ENCODE data around the gene TMC8. TPM values are rescaled to one million over a fixed set of nuclear protein-coding genes. Genes with fewer than 3 reads are reported as not detected.

Gene TMC8
- total and polyA plus RNA-seq, 2 donors (not counting 1 experiment from before 2014, with no cell fraction given): 0.02 TPM; not detected in 1

GRCh38 chr17:78184868-78185267, 54.3 kb downstream of the TMC8 start:
- H3K9ac ChIP-seq (ENCODE audit: insufficient read depth, low read length): no peak overlapping the region
- H4K20me1 ChIP-seq (ENCODE audit: control insufficient read depth, extremely low read depth, insufficient read depth, low read length): no peaks in the 10 kb centered on the region
- peaks cover 4% of the 10 kb centered on the region for H3K4me1 ChIP-seq (ENCODE audit: control insufficient read depth, extremely low read depth, insufficient read depth, low read length)
- TF ChIP-seq EZH2 (IDR thresholded peaks at IDR 0.05; ENCODE audit: low read length, missing control alignments): no peak
- TF ChIP-seq, protein P1, sequence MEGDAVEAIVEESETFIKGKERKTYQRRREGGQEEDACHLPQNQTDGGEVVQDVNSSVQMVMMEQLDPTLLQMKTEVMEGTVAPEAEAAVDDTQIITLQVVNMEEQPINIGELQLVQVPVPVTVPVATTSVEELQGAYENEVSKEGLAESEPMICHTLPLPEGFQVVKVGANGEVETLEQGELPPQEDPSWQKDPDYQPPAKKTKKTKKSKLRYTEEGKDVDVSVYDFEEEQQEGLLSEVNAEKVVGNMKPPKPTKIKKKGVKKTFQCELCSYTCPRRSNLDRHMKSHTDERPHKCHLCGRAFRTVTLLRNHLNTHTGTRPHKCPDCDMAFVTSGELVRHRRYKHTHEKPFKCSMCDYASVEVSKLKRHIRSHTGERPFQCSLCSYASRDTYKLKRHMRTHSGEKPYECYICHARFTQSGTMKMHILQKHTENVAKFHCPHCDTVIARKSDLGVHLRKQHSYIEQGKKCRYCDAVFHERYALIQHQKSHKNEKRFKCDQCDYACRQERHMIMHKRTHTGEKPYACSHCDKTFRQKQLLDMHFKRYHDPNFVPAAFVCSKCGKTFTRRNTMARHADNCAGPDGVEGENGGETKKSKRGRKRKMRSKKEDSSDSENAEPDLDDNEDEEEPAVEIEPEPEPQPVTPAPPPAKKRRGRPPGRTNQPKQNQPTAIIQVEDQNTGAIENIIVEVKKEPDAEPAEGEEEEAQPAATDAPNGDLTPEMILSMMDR (conservative IDR thresholded peaks at IDR 0.05 in 1 of 2, IDR thresholded peaks at IDR 0.05 in 1 of 2; ENCODE audit: low read depth in 1 of 2, low read length in 2 of 2): no peak
- H3K27me3 ChIP-seq (ENCODE audit: control insufficient read depth, insufficient read depth, low read length): no peaks in the 10 kb centered on the region
- peak overlapping the region; percentile 35 for H3K4me2 ChIP-seq (ENCODE audit: extremely low read depth, insufficient read depth, low read length)
- H3K36me3 ChIP-seq (ENCODE audit: control insufficient read depth, insufficient read depth, low read length): peaks cover 6% of the 10 kb centered on the region
- H3K4me3 ChIP-seq (replicated peaks in 1 of 4; ENCODE audit: control extremely low read depth in 1 of 4, insufficient read depth in 1 of 4, low read depth in 3 of 4, low read length in 4 of 4): no peak overlapping the region
- no peak for DNase-seq (ENCODE audit: low read depth in 2 of 2)
- H3K79me2 ChIP-seq (ENCODE audit: control insufficient read depth, insufficient read depth, low read length): peaks cover 6% of the 10 kb centered on the region
- no peak overlapping the region for H2AFZ ChIP-seq (ENCODE audit: low read length)
- H3K9me3 ChIP-seq (ENCODE audit: control insufficient read depth, insufficient read depth, low read depth, low read length): no peaks in the 10 kb centered on the region
- H3K27ac ChIP-seq (ENCODE audit: insufficient read depth, low read length): no peak overlapping the region

DNA sequence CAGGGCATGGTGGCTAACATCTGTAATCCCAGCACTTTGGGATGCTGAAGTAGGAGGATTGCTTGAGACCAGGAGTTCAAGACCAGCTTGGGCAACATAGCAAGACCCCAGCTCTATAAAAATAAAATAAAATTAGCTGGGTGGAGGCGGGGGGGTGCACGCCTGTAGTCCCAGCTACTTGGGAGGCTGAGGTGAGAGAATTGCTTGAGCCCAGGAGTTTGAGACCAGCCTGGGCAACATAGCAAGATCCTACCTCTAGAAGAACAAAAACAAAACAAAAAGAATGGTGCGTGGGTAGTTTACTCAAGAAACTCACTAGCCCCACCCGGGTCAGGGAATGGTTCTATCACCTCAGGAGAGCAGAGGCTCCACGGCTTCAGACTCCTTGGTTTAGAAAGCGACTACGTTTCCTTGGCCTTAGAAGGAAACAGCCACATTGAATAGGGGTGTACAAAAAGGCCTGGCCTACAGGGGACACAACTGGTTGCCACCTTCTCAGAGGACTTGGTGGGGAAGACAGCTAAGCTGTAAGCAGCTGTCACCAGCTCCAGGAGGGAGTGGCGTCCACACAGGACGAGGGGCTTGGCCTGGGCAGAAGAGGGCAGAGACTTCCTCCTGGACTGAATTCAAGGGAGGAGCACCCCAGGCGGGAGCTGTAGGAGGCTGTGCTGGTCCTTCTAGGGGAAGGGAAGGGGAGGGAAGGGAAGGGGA, 55.6 kb downstream of the TMC8 start:
- Histone ChIP-seq H3K4me3 (replicated peaks in 1 of 4; ENCODE audit: control extremely low read depth in 1 of 4, insufficient read depth in 1 of 4, low read depth in 3 of 4, low read length in 4 of 4) (peak overlapping the region; percentile 8 to 89 (median 52)), H4K20me1 (ENCODE audit: control insufficient read depth, extremely low read depth, insufficient read depth, low read length) (no peaks in the 10 kb centered on the region), H3K4me2 (ENCODE audit: extremely low read depth, insufficient read depth, low read length) (peak overlapping the region; percentile 77), H3K79me2 (ENCODE audit: control insufficient read depth, insufficient read depth, low read length) (peaks cover 6% of the 10 kb centered on the region), H3K9me3 (ENCODE audit: control insufficient read depth, insufficient read depth, low read depth, low read length) (no peaks in the 10 kb centered on the region), H3K36me3 (ENCODE audit: control insufficient read depth, insufficient read depth, low read length) (peaks cover 6% of the 10 kb centered on the region), H3K27me3 (ENCODE audit: control insufficient read depth, insufficient read depth, low read length) (no peaks in the 10 kb centered on the region), H3K4me1 (ENCODE audit: control insufficient read depth, extremely low read depth, insufficient read depth, low read length) (peaks cover 4% of the 10 kb centered on the region), H3K27ac (ENCODE audit: insufficient read depth, low read length) (no peak overlapping the region), H3K9ac (ENCODE audit: insufficient read depth, low read length) (no peak overlapping the region), H2AFZ (ENCODE audit: low read length) (peak overlapping the region; percentile 35)
- DNase-seq (ENCODE audit: low read depth in 2 of 2): no peak
- TF ChIP-seq, protein P1 (conservative IDR thresholded peaks at IDR 0.05 in 1 of 2, IDR thresholded peaks at IDR 0.05 in 1 of 2; ENCODE audit: low read depth in 1 of 2, low read length in 2 of 2): no peak
- TF ChIP-seq EZH2 (IDR thresholded peaks at IDR 0.05; ENCODE audit: low read length, missing control alignments): no peak

DNA sequence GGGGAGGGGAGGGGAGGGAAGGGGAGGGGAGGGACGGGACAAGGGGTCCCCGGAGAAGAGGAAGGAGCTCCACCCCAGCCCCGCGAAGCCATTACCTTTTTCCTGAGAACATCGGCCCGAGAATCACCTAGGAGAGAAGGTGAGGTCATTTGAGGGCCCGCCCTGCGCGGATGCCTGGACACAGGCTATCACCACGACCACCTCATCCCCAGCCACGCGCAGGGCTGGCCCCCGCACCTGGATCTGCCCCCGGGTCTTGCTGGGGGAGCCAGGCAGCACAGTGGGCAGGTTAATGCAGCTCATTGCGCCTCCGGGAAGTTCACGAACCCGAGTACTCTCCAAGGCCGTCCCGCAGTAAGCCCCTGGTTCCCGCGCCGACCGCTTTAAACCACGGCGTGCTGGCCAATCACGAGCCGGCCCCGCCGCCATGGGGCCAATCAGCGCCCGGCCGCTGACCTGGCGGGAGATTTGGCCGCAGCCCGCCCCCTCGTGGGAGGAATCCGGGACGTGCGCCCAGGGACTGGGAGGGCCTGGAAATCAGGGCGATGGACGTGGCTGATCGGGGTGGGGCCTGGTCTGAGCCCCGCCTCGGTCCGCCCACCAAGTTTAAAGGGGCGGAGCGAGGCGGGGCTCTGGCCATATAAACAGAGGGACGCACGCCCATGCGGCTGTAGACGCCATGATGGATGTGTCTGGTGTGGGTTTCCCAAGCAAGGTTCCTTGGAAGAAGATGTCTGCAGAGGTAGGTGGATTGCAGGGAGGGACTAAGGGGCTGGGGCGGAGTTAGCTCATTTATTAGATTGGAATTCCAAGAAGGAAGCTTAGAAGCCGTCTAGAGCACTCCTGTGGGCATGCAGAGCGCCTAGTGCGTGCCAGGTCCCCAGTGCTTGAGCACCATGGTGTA, 56.4 kb downstream of the TMC8 start, which contains the start of the genes AFMID and TK1:
TSS of gene AFMID (plus strand) at position 671 of the 904 bp plus-strand sequence. CDS start at position 680, 9 bp downstream.
TSS of gene TK1 (minus strand) at position 361 of the 904 bp plus-strand sequence. CDS start at position 303, 58 bp downstream.
- H3K27me3 ChIP-seq (ENCODE audit: control insufficient read depth, insufficient read depth, low read length): no peaks in the 10 kb centered on the region
- TF ChIP-seq, protein P1 (conservative IDR thresholded peaks at IDR 0.05 in 1 of 2, IDR thresholded peaks at IDR 0.05 in 1 of 2; ENCODE audit: low read depth in 1 of 2, low read length in 2 of 2): peak; percentile 67 to 78
- TF ChIP-seq EZH2 (IDR thresholded peaks at IDR 0.05; ENCODE audit: low read length, missing control alignments): no peak
- peaks cover 6% of the 10 kb centered on the region for H3K79me2 ChIP-seq (ENCODE audit: control insufficient read depth, insufficient read depth, low read length)
- peak within 1 kb of the TSS; percentile 67 to 89 (median 78) for H3K4me3 ChIP-seq (replicated peaks in 1 of 4; ENCODE audit: control extremely low read depth in 1 of 4, insufficient read depth in 1 of 4, low read depth in 3 of 4, low read length in 4 of 4)
- DNase-seq (ENCODE audit: low read depth in 2 of 2): peak; percentile 93 to 96
- H3K4me1 ChIP-seq (ENCODE audit: control insufficient read depth, extremely low read depth, insufficient read depth, low read length): peaks cover 4% of the 10 kb centered on the region
- H4K20me1 ChIP-seq (ENCODE audit: control insufficient read depth, extremely low read depth, insufficient read depth, low read length): no peaks in the 10 kb centered on the region
- peaks cover 6% of the 10 kb centered on the region for H3K36me3 ChIP-seq (ENCODE audit: control insufficient read depth, insufficient read depth, low read length)
- H3K9me3 ChIP-seq (ENCODE audit: control insufficient read depth, insufficient read depth, low read depth, low read length): no peaks in the 10 kb centered on the region
- H3K4me2 ChIP-seq (ENCODE audit: extremely low read depth, insufficient read depth, low read length): peak within 1 kb of the TSS; percentile 93
- peak within 1 kb of the TSS; percentile 95 for H2AFZ ChIP-seq (ENCODE audit: low read length)
- H3K9ac ChIP-seq (ENCODE audit: insufficient read depth, low read length): peak within 1 kb of the TSS; percentile 72
- H3K27ac ChIP-seq (ENCODE audit: insufficient read depth, low read length): peak within 1 kb of the TSS; percentile 76

Measured in fibroblast of lung (primary cell).